ENCODE results near the gene COCH.

Gene COCH

GRCh38 chr14:30874120-30874998 lies at the start of gene COCH:
COCH (plus strand) TSS chr14:30874559; CDS start chr14:30874939, 380 bp downstream.
- DNase-seq (ENCODE audit: extremely low read depth in 1 of 2, low read depth in 1 of 2), result no peak

GRCh38 chr14:30826070-30826469 lies 48.3 kb upstream of the COCH start:
- DNase-seq (ENCODE audit: extremely low read depth in 1 of 2, low read depth in 1 of 2), result no peak

- no peak for DNase-seq (ENCODE audit: extremely low read depth in 1 of 2, low read depth in 1 of 2)
Observed at GRCh38 chr14:30829853-30830252, 44.5 kb upstream of the COCH start.

GRCh38 chr14:30834353-30834752 lies 40.0 kb upstream of the COCH start:
- no peak for DNase-seq (ENCODE audit: extremely low read depth in 1 of 2, low read depth in 1 of 2)

GRCh38 chr14:30838351-30838750 lies 36.0 kb upstream of the COCH start:
- DNase-seq (ENCODE audit: extremely low read depth in 1 of 2, low read depth in 1 of 2), result no peak

GRCh38 chr14:30840086-30840779 lies 34.1 kb upstream of the COCH start:
- DNase-seq (ENCODE audit: extremely low read depth in 1 of 2, low read depth in 1 of 2), result no peak

- DNase-seq (ENCODE audit: extremely low read depth in 1 of 2, low read depth in 1 of 2), result no peak
Observed at GRCh38 chr14:30842431-30842830, 31.9 kb upstream of the COCH start.

- no peak for DNase-seq (ENCODE audit: extremely low read depth in 1 of 2, low read depth in 1 of 2)
Observed at GRCh38 chr14:30848449-30849240, 25.7 kb upstream of the COCH start.

- DNase-seq (ENCODE audit: extremely low read depth in 1 of 2, low read depth in 1 of 2), result no peak
Observed at GRCh38 chr14:30849354-30849753, 25.0 kb upstream of the COCH start.

GRCh38 chr14:30849983-30850382 lies 24.4 kb upstream of the COCH start:
- DNase-seq (ENCODE audit: extremely low read depth in 1 of 2, low read depth in 1 of 2), result no peak

GRCh38 chr14:30853946-30854345 lies 20.4 kb upstream of the COCH start:
- no peak for DNase-seq (ENCODE audit: extremely low read depth in 1 of 2, low read depth in 1 of 2)

GRCh38 chr14:30854492-30854891 lies 19.9 kb upstream of the COCH start:
- no peak for DNase-seq (ENCODE audit: extremely low read depth in 1 of 2, low read depth in 1 of 2)

- no peak for DNase-seq (ENCODE audit: extremely low read depth in 1 of 2, low read depth in 1 of 2)
Observed at GRCh38 chr14:30855345-30856037, 18.9 kb upstream of the COCH start.

GRCh38 chr14:30861200-30861599 lies 13.2 kb upstream of the COCH start:
- no peak for DNase-seq (ENCODE audit: extremely low read depth in 1 of 2, low read depth in 1 of 2)

- no peak for DNase-seq (ENCODE audit: extremely low read depth in 1 of 2, low read depth in 1 of 2)
Observed at GRCh38 chr14:30864934-30865333, 9.4 kb upstream of the COCH start.

GRCh38 chr14:30868736-30869135 lies 5.6 kb upstream of the COCH start:
- DNase-seq (ENCODE audit: extremely low read depth in 1 of 2, low read depth in 1 of 2), result no peak

GRCh38 chr14:30869551-30870155 lies 4.7 kb upstream of the COCH start:
- DNase-seq (ENCODE audit: extremely low read depth in 1 of 2, low read depth in 1 of 2), result no peak

- no peak for DNase-seq (ENCODE audit: extremely low read depth in 1 of 2, low read depth in 1 of 2)
Observed at GRCh38 chr14:30872602-30873001, 1.8 kb upstream of the COCH start.

- no peak for DNase-seq (ENCODE audit: extremely low read depth in 1 of 2, low read depth in 1 of 2)
Observed at GRCh38 chr14:30873308-30874119, 845 bp upstream of the COCH start.

All from stimulated activated CD8-positive, alpha-beta memory T cell treated with anti-CD3 and anti-CD28 coated beads, Interleukin-7, amount 100 ng/mL, for 48 hours (primary cell).